ENCODE data around the gene BRD3OS.

BRD3OS gene

GRCh38 chr9:134046894-134047681, 21.8 kb downstream of the BRD3OS start:
- TF ChIP-seq YY1 (IDR thresholded peaks at IDR 0.05; ENCODE audit: low read depth), result no peak

DNA sequence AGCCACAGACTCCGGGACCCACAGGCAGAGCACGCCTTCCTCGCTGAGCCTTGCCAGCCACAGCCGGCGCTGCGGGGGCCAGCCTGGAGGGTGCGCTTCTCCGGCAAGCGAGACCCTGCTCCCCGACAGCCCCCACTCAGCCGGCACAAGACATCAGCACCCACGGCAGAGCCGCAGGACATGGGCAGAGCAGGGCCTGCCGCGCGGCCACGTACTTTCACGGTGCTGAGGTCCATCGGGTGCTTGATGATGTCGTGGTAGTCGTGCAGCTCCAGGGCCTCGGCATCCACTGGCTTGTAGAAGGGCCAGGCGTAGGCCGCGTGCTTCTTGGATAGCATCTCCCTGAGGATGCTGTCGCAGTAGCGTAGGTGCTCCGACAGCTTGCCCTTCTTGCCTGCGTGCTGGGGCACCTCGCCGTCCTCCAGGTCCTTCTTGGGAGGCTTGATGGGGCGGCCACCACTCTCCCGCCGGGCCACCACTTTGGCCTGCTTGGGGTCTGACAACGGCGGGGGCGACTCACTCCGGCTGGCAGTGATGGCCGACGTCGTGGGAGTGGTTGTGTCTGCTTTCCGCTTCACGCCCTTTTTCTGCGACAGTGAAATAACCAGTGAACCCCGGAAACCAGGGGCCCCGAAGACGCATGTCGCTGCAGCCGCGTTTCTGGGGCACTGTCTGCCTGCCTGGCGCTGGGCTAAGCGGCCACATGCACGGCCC, 22.7 kb downstream of the BRD3OS start:
- TF ChIP-seq, protein P1, sequence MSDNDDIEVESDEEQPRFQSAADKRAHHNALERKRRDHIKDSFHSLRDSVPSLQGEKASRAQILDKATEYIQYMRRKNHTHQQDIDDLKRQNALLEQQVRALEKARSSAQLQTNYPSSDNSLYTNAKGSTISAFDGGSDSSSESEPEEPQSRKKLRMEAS (IDR thresholded peaks at IDR 0.05), result no peak
- no peak for TF ChIP-seq RAD21 (IDR thresholded peaks at IDR 0.05; ENCODE audit: low read depth)
- TF ChIP-seq FOXM1 (IDR thresholded peaks at IDR 0.05; ENCODE audit: borderline replicate concordance, low read depth), result no peak
- no peak for TF ChIP-seq NFIC (IDR thresholded peaks at IDR 0.05)
- TF ChIP-seq ZBTB7A (IDR thresholded peaks at IDR 0.05; ENCODE audit: low read depth), result no peak
- no peak for TF ChIP-seq USF1 (IDR thresholded peaks at IDR 0.05)
- TF ChIP-seq TAF1 (IDR thresholded peaks at IDR 0.05; ENCODE audit: low read depth), result no peak
- TF ChIP-seq EP300 (IDR thresholded peaks at IDR 0.05; ENCODE audit: borderline replicate concordance), result no peak
- TF ChIP-seq YY1 (IDR thresholded peaks at IDR 0.05; ENCODE audit: low read depth), result no peak
- no peak for TF ChIP-seq TCF12 (IDR thresholded peaks at IDR 0.05; ENCODE audit: low read depth)
- no peak for TF ChIP-seq TEAD4 (IDR thresholded peaks at IDR 0.05)
- no peak for TF ChIP-seq CEBPB (IDR thresholded peaks at IDR 0.05)
- TF ChIP-seq REST (IDR thresholded peaks at IDR 0.05; ENCODE audit: low read depth), result no peak
- no peak for TF ChIP-seq EGR1 (IDR thresholded peaks at IDR 0.05)
- TF ChIP-seq CREB1 (IDR thresholded peaks at IDR 0.05; ENCODE audit: low read depth), result no peak

DNA sequence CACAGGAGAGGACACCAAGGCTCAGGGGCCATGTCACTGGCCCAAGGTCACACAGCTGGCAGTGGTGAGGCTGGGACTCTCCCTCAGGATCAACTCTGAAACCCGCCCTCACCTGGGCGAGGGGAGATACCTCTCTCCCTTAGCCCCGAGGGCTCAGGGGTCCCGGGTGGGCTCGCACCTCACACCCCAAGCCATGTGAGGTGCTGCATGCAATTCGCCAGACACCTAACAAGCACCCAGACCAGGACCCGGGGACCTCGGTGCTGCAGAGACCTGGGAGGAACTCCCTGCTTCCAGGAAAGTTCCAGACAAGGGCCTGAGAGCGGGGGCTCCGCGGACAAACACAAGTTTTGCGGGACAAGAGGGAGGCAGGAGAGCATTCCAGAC, 23.3 kb downstream of the BRD3OS start:
- TF ChIP-seq RAD21 (IDR thresholded peaks at IDR 0.05; ENCODE audit: low read depth) (no peak), ZBTB7A (IDR thresholded peaks at IDR 0.05; ENCODE audit: low read depth) (no peak), TEAD4 (IDR thresholded peaks at IDR 0.05) (no peak), CEBPB (IDR thresholded peaks at IDR 0.05) (no peak)
- TF ChIP-seq, protein P1 (IDR thresholded peaks at IDR 0.05), result no peak

GRCh38 chr9:134049236-134049635, 24.0 kb downstream of the BRD3OS start:
- no peak for TF ChIP-seq TCF12 (IDR thresholded peaks at IDR 0.05; ENCODE audit: low read depth)
- no peak for TF ChIP-seq TAF1 (IDR thresholded peaks at IDR 0.05; ENCODE audit: low read depth)
- TF ChIP-seq FOXM1 (IDR thresholded peaks at IDR 0.05; ENCODE audit: borderline replicate concordance, low read depth), result no peak
- no peak for TF ChIP-seq RAD21 (IDR thresholded peaks at IDR 0.05; ENCODE audit: low read depth)
- no peak for TF ChIP-seq USF1 (IDR thresholded peaks at IDR 0.05)

GRCh38 chr9:134049772-134050588, 24.7 kb downstream of the BRD3OS start:
- no peak for TF ChIP-seq CEBPB (IDR thresholded peaks at IDR 0.05)
- TF ChIP-seq USF1 (IDR thresholded peaks at IDR 0.05), result no peak
- TF ChIP-seq, protein P1 (IDR thresholded peaks at IDR 0.05), result no peak
- no peak for TF ChIP-seq CREB1 (IDR thresholded peaks at IDR 0.05; ENCODE audit: low read depth)
- no peak for TF ChIP-seq NFIC (IDR thresholded peaks at IDR 0.05)
- no peak for TF ChIP-seq EGR1 (IDR thresholded peaks at IDR 0.05)
- no peak for TF ChIP-seq TEAD4 (IDR thresholded peaks at IDR 0.05)
- TF ChIP-seq TAF1 (IDR thresholded peaks at IDR 0.05; ENCODE audit: low read depth), result no peak
- TF ChIP-seq EP300 (IDR thresholded peaks at IDR 0.05; ENCODE audit: borderline replicate concordance), result no peak
- TF ChIP-seq FOXM1 (IDR thresholded peaks at IDR 0.05; ENCODE audit: borderline replicate concordance, low read depth), result no peak

- TF ChIP-seq FOXM1 (IDR thresholded peaks at IDR 0.05; ENCODE audit: borderline replicate concordance, low read depth) (no peak), USF1 (IDR thresholded peaks at IDR 0.05) (no peak), CEBPB (IDR thresholded peaks at IDR 0.05) (no peak), TCF12 (IDR thresholded peaks at IDR 0.05; ENCODE audit: low read depth) (no peak), TAF1 (IDR thresholded peaks at IDR 0.05; ENCODE audit: low read depth) (no peak), REST (IDR thresholded peaks at IDR 0.05; ENCODE audit: low read depth) (no peak), CREB1 (IDR thresholded peaks at IDR 0.05; ENCODE audit: low read depth) (no peak)
- TF ChIP-seq, protein P1 (IDR thresholded peaks at IDR 0.05), result no peak
Observed at GRCh38 chr9:134050726-134051125, 25.4 kb downstream of the BRD3OS start.

Data from Ishikawa (cell line).